ENCODE data around the gene ARGLU1.

Gene ARGLU1

DNA sequence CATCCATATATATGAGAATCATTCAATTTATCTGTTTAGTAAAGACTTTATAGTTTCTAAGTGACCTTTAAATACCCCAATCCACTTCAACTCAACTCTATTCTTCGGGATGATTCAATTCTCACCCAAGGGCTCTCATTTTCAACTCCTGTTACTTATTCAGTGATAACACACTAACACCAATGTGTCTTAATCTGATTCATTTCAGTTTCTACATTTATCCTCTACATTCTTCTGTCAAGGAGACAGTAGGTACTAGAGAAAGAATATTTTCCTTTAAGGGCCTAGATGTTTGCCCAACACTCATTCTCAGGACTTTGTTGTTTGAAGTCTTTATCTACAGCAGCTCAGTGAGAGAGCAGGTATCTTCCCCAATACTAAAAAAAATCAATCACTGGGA, 7.1 kb downstream of the ARGLU1 start:
- Histone ChIP-seq H3K36me3 (ENCODE audit: low read length) (peaks cover 41% of the 10 kb centered on the region), H2AFZ (ENCODE audit: low read depth, low read length, severe bottlenecking) (no peak overlapping the region), H3K4me2 (ENCODE audit: low read depth, low read length, poor library complexity, severe bottlenecking) (peak overlapping the region; percentile 31), H3K9me2 (replicated peaks; ENCODE audit: insufficient read depth, low read length) (no peaks in the 10 kb centered on the region), H3K79me2 (ENCODE audit: insufficient read depth, low read length) (peaks cover 99% of the 10 kb centered on the region), H3K9ac (ENCODE audit: low read length) (no peak overlapping the region), H3K27ac (ENCODE audit: low read depth, low read length) (no peak overlapping the region), H3K27me3 (ENCODE audit: low read length) (no peaks in the 10 kb centered on the region), H3K9me3 (ENCODE audit: insufficient read depth, low read length) (no peaks in the 10 kb centered on the region), H3K4me3 (ENCODE audit: insufficient read depth, low read length, poor library complexity, severe bottlenecking) (no peak overlapping the region), H3F3A (ENCODE audit: insufficient read depth) (peaks cover 6% of the 10 kb centered on the region; the same call in 1 of the 2 replicates), H4K20me1 (ENCODE audit: low read depth, low read length) (peaks cover 94% of the 10 kb centered on the region)
- TF ChIP-seq CTCF (IDR thresholded peaks at IDR 0.05; ENCODE audit: insufficient read depth, low read length, poor library complexity, severe bottlenecking) (no peak), EZH2phosphoT487 (conservative IDR thresholded peaks at IDR 0.05; ENCODE audit: low read length) (no peak)

DNA sequence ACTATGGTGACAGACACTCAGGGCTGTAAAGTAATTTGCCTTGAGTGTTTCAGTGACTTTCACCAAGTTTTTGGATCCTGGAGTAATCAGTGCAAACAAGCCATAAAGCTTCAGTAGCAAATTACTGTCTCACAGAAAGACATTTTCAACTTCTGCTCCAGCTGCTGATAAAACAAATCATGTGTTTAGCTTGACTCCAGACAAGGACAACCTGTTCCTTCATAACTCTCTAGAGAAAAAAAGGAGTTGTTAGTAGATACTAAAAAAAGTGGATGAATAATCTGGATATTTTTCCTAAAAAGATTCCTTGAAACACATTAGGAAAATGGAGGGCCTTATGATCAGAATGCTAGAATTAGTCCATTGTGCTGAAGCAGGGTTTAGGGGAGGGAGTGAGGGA, 9.4 kb downstream of the ARGLU1 start:
- H3K27me3 ChIP-seq (ENCODE audit: low read length), result no peaks in the 10 kb centered on the region
- H3K9me2 ChIP-seq (replicated peaks; ENCODE audit: insufficient read depth, low read length), result no peaks in the 10 kb centered on the region
- H3K4me3 ChIP-seq (ENCODE audit: insufficient read depth, low read length, poor library complexity, severe bottlenecking), result no peak overlapping the region
- no peak overlapping the region for H3K4me2 ChIP-seq (ENCODE audit: low read depth, low read length, poor library complexity, severe bottlenecking)
- no peaks in the 10 kb centered on the region for H3K9me3 ChIP-seq (ENCODE audit: insufficient read depth, low read length)
- peaks cover 88% of the 10 kb centered on the region for H4K20me1 ChIP-seq (ENCODE audit: low read depth, low read length)
- no peak overlapping the region for H3K27ac ChIP-seq (ENCODE audit: low read depth, low read length)
- no peak overlapping the region for H3K9ac ChIP-seq (ENCODE audit: low read length)
- no peak for TF ChIP-seq CTCF (IDR thresholded peaks at IDR 0.05; ENCODE audit: insufficient read depth, low read length, poor library complexity, severe bottlenecking)
- no peak for TF ChIP-seq EZH2phosphoT487 (conservative IDR thresholded peaks at IDR 0.05; ENCODE audit: low read length)
- peaks cover 55% of the 10 kb centered on the region for H3K36me3 ChIP-seq (ENCODE audit: low read length)
- peaks cover 6% of the 10 kb centered on the region; the same call in 1 of the 2 replicates for H3F3A ChIP-seq (ENCODE audit: insufficient read depth)
- peaks cover 99% of the 10 kb centered on the region for H3K79me2 ChIP-seq (ENCODE audit: insufficient read depth, low read length)
- no peak overlapping the region for H2AFZ ChIP-seq (ENCODE audit: low read depth, low read length, severe bottlenecking)

DNA sequence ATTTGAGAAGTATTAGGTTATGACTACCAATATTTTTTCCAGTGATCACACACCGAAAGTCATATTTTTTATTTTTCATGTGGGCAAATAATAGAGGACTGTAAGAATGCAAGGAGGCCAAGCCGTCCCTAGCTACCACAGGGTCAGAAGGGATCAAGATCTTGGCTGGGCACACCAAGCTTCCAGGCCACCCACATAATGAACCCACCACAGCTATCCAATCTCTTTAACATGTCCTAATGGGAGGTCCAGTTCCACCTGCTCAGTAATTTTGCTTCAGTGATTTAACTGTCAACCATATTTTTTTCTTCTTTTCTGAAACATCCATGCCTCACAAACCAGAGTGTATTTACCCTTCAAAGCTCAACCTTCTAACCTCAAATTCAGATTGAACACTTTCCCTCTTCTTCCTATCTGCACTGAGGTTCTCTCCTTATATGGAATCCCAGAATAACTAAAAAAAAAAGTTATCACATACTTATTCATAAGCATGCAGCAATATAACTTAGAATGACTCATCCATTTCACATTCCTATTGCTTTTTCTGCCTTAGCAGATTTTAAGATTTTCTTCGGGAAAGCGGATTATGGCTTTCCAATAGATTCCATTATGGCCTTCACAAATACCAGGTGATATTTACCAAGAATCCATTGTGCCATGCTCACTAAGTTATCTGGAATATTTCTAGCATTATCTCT, 12.2 kb downstream of the ARGLU1 start:
- TF ChIP-seq EZH2phosphoT487 (conservative IDR thresholded peaks at IDR 0.05; ENCODE audit: low read length) (no peak), CTCF (IDR thresholded peaks at IDR 0.05; ENCODE audit: insufficient read depth, low read length, poor library complexity, severe bottlenecking) (no peak)
- Histone ChIP-seq H3K9me2 (replicated peaks; ENCODE audit: insufficient read depth, low read length) (no peaks in the 10 kb centered on the region), H3K27me3 (ENCODE audit: low read length) (no peaks in the 10 kb centered on the region), H3K79me2 (ENCODE audit: insufficient read depth, low read length) (peaks cover 98% of the 10 kb centered on the region), H3K4me2 (ENCODE audit: low read depth, low read length, poor library complexity, severe bottlenecking) (no peak overlapping the region), H3K9me3 (ENCODE audit: insufficient read depth, low read length) (no peaks in the 10 kb centered on the region), H3K9ac (ENCODE audit: low read length) (no peak overlapping the region), H3K36me3 (ENCODE audit: low read length) (peaks cover 77% of the 10 kb centered on the region), H2AFZ (ENCODE audit: low read depth, low read length, severe bottlenecking) (no peak overlapping the region), H3K27ac (ENCODE audit: low read depth, low read length) (no peak overlapping the region), H4K20me1 (ENCODE audit: low read depth, low read length) (peaks cover 82% of the 10 kb centered on the region), H3K4me3 (ENCODE audit: insufficient read depth, low read length, poor library complexity, severe bottlenecking) (no peak overlapping the region), H3F3A (ENCODE audit: insufficient read depth) (peaks cover 6% of the 10 kb centered on the region; the same call in 1 of the 2 replicates)
